PC-3 (cell line): ENCODE data around the gene AJAP1. TPM values are rescaled to one million over a fixed set of nuclear protein-coding genes. Genes with fewer than 3 reads are reported as not detected.

ENCODE experiments used
- ATAC-seq: fragments of 200-7000 bp; cut with Tn5 transposase; 2 replicates; pipeline ENCODE4 v1.9.1; 2020; ENCODE audit warnings: mild to moderate bottlenecking, moderate library complexity
- BruUV-seq: library from RNA; stranded (reverse); fragments of 400-500 nt; replicated peaks from 2 replicates; lab custom pipeline; 2021; lab: Mats Ljungman, UMichigan
- CTCF ChIA-PET: fragments of 300-600 bp; sonication (Branson Sonifier 250); formaldehyde crosslinking; loops from one replicate; lab custom pipeline; 2022; ENCODE audit warnings: antibody characterized with exemption; lab: Charles Lee
- POLR2A ChIA-PET: fragments of 300-600 bp; sonication (Branson Sonifier 250); formaldehyde crosslinking; loops from one replicate; lab custom pipeline; 2022; ENCODE audit warnings: antibody characterized with exemption; ENCODE audit not compliant: unreplicated experiment; lab: Charles Lee
- DNase-seq: peaks from one replicate; pipeline ENCODE4 v3.0.0-alpha.2; 2015
- H2AFZ ChIP-seq: fragments of 300-600 bp; sonication (generic); 2 replicates; pipeline ENCODE4 v1.6.0; 2016; ENCODE audit warnings: antibody characterized with exemption, low read length
- H3F3A ChIP-seq: fragments of 300-600 bp; sonication (generic); one replicate; pipeline ENCODE4 v1.6.0; 2017; ENCODE audit warnings: antibody characterized with exemption, low read length, control low read depth, mild to moderate bottlenecking; ENCODE audit not compliant: unreplicated experiment
- H3K27ac ChIP-seq: fragments of 300-600 bp; sonication (generic); 2 replicates; pipeline ENCODE4 v1.5.1; 2016; ENCODE audit warnings: mild to moderate bottlenecking, low read length
- H3K27me3 ChIP-seq: fragments of 300-600 bp; sonication (generic); 2 replicates; pipeline ENCODE4 v1.6.1; 2016; ENCODE audit warnings: low read length, mixed read lengths
- H3K36me3 ChIP-seq: fragments of 300-600 bp; sonication (generic); 2 replicates; pipeline ENCODE4 v1.6.1; 2016; ENCODE audit warnings: low read depth, mixed run types, low read length, mixed read lengths
- H3K4me1 ChIP-seq: fragments of 300-600 bp; sonication (generic); 2 replicates; pipeline ENCODE4 v1.5.1; 2016; ENCODE audit warnings: low read length; ENCODE audit not compliant: insufficient read depth
- H3K4me2 ChIP-seq: fragments of 300-600 bp; sonication (generic); 2 replicates; pipeline ENCODE4 v1.6.0; 2016; ENCODE audit warnings: low read length
- H3K4me3 ChIP-seq: fragments of 300-600 bp; sonication (generic); 2 replicates; pipeline ENCODE4 v1.5.1; 2016; ENCODE audit warnings: mild to moderate bottlenecking, low read length, mixed read lengths
- H3K79me2 ChIP-seq: fragments of 300-600 bp; sonication (generic); 2 replicates; pipeline ENCODE4 v1.6.1; 2017; ENCODE audit warnings: low read length, mixed read lengths
- H3K9ac ChIP-seq: fragments of 300-600 bp; sonication (generic); 2 replicates; pipeline ENCODE4 v1.6.0; 2016; ENCODE audit warnings: mild to moderate bottlenecking, low read length
- H3K9me2 ChIP-seq: fragments of 300-600 bp; sonication (generic); replicated peaks from 2 replicates; pipeline ENCODE4 v1.6.1; 2016; ENCODE audit warnings: mixed run types, low read length, mixed read lengths
- H3K9me3 ChIP-seq: fragments of 300-600 bp; sonication (generic); 2 replicates; pipeline ENCODE4 v1.6.1; 2016; ENCODE audit warnings: low read length, mixed read lengths
- H4K20me1 ChIP-seq: fragments of 300-600 bp; sonication (generic); 2 replicates; pipeline ENCODE4 v1.6.1; 2016; ENCODE audit warnings: low read length, mixed read lengths
- CTCF ChIP-seq: fragments of 300-600 bp; sonication (generic); conservative IDR thresholded peaks from 2 replicates; pipeline ENCODE4 v1.5.1; 2017; ENCODE audit warnings: antibody characterized with exemption, low read depth, mild to moderate bottlenecking, low read length
- EZH2 ChIP-seq: fragments of 300-600 bp; sonication (generic); IDR thresholded peaks from one replicate; pipeline ENCODE4 v1.6.1; 2017; ENCODE audit warnings: antibody characterized with exemption, mild to moderate bottlenecking, low read length; ENCODE audit not compliant: unreplicated experiment
- EZH2phosphoT487 ChIP-seq: fragments of 300-600 bp; sonication (generic); IDR thresholded peaks from 2 replicates; pipeline ENCODE4 v1.6.1; 2018; ENCODE audit warnings: mild to moderate bottlenecking, antibody characterized with exemption, low read length, borderline replicate concordance
- intact Hi-C: fragments of 100-400 bp; cut with micrococcal nuclease; formaldehyde crosslinking; loops from 2 replicates; pipeline ENCODE4 v1.9.0; 2023
- total RNA-seq: library from RNA; depleted of rRNA; stranded (reverse); fragments of >200 nt; gene quantifications from 2 replicates; pipeline ENCODE4 v1.2.3, GENCODE V29; 2014

The AJAP1 gene
- total RNA-seq, 1 experiment from 2014 or later: not detected

GRCh38 chr1:4755301-4755845 is 101.0 kb downstream of the AJAP1 start:
- Histone ChIP-seq H3K9me3 (peaks cover 34% of the 10 kb centered on the region), H3K27ac (no peak overlapping the region), H3K36me3 (no peaks in the 10 kb centered on the region), H3K79me2 (no peaks in the 10 kb centered on the region), H3K9ac (no peak overlapping the region), H3K27me3 (no peaks in the 10 kb centered on the region), H3K4me3 (no peak overlapping the region), H4K20me1 (no peaks in the 10 kb centered on the region), H3K4me2 (no peak overlapping the region), H3K4me1 (no peaks in the 10 kb centered on the region), H3F3A (no peaks in the 10 kb centered on the region), H3K9me2 (no peaks in the 10 kb centered on the region), H2AFZ (no peak overlapping the region)
- DNase-seq: no peak
- TF ChIP-seq EZH2 (no peak), CTCF (no peak), EZH2phosphoT487 (no peak)
- ChIA-PET CTCF (no interaction called here), POLR2A (no interaction called here)
- intact Hi-C loops: no loop called here
- BruUV-seq: no TSS peak
- no peak for ATAC-seq

DNA sequence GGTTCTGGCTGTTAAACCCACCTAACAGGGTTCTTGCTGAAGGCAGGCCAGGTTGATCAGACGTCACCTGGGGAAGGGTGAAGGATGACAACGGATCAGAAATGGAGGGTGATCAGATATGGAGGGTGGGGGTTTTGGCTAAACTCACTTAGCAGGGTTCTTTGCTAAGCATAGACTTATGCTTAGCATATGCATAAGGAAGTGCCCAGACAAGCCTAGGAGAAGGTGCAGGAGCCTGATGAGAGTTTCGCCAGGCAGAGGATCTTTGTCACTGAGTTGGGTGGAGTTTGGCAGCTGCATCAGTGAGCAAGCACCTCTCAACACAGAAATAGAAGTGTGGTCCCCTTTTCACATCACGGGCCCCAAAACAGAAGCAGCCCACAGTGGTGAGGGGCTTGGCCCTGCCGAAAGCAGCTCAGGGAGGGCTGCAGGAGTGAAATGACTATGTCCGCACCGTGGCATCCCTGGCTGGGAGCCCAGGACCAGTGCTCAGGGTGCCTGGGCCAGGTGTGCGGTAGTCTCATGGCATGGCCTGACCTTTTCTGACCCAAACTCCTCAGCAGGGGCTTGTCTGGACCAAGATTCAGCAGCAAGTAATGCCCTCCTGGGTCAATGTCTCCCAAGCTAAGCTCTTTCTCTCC is 101.6 kb downstream of the AJAP1 start:
- Histone ChIP-seq H3K27ac (no peak overlapping the region), H4K20me1 (no peaks in the 10 kb centered on the region), H3F3A (no peaks in the 10 kb centered on the region), H3K4me3 (no peak overlapping the region), H3K9me3 (peaks cover 34% of the 10 kb centered on the region), H3K4me2 (no peak overlapping the region), H3K36me3 (no peaks in the 10 kb centered on the region), H3K79me2 (no peaks in the 10 kb centered on the region), H3K9ac (no peak overlapping the region), H3K27me3 (no peaks in the 10 kb centered on the region), H3K9me2 (no peaks in the 10 kb centered on the region), H2AFZ (no peak overlapping the region), H3K4me1 (no peaks in the 10 kb centered on the region)
- POLR2A ChIA-PET: no interaction called here
- ATAC-seq (no peak), DNase-seq (no peak)
- CTCF ChIA-PET: no interaction called here
- TF ChIP-seq EZH2 (no peak), CTCF (no peak), EZH2phosphoT487 (no peak)
- BruUV-seq: no TSS peak
- intact Hi-C loops: no loop called here

DNA sequence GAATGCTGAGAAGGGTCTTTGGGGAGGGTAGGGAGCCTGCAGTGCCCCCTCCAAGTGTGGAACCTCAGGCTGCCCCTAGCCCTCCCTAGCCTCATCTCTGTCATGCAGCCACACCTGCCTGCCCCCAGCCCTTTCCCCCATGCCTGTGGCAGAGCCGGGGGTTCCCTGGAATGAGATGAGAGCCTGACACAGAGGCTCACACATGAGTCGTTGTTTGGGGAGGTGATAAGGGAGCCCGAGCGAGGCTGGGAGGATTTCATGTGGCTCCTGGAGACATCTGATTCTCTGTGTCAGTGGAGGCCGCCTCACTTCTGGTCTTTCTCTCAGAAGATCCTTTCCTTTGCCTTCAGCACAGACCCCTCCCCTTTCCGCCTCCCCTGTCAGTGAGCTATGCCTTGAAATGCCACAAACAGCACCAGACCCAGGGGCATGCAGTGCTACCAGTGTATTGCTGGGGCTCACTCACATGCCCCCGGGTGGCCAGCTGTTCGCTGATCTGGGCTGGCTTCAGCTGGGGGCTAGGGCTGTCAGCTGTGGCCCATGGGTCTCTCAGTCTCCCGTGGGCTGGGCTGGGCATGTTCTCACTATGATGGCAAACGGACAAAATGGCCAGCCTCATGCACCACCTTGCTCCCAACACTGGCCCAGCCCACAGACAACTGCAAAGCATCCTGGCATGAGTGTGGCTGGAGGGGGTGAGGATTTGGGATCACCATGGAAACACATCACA is 102.6 kb downstream of the AJAP1 start:
- H3K4me1 ChIP-seq: no peaks in the 10 kb centered on the region
- H3K4me3 ChIP-seq: no peak overlapping the region
- no peak overlapping the region for H3K9ac ChIP-seq
- BruUV-seq: no TSS peak
- H3K9me3 ChIP-seq: peaks cover 36% of the 10 kb centered on the region
- intact Hi-C loops: no loop called here
- ChIA-PET POLR2A (no interaction called here), CTCF (no interaction called here)
- H3K27ac ChIP-seq: no peak overlapping the region
- DNase-seq: no peak
- no peak overlapping the region for H2AFZ ChIP-seq
- H3K36me3 ChIP-seq: no peaks in the 10 kb centered on the region
- no peak for ATAC-seq
- no peaks in the 10 kb centered on the region for H4K20me1 ChIP-seq
- no peak for TF ChIP-seq EZH2
- no peak for TF ChIP-seq EZH2phosphoT487
- no peak for TF ChIP-seq CTCF
- H3K79me2 ChIP-seq: no peaks in the 10 kb centered on the region
- no peaks in the 10 kb centered on the region for H3K27me3 ChIP-seq
- H3K9me2 ChIP-seq: no peaks in the 10 kb centered on the region
- H3K4me2 ChIP-seq: no peak overlapping the region
- no peaks in the 10 kb centered on the region for H3F3A ChIP-seq
